Left ventricle myocardium inferior (tissue), 1 donor: ENCODE results near the gene SLC39A13. TPM values are rescaled to one million over a fixed set of nuclear protein-coding genes. Genes with fewer than 3 reads are reported as not detected.

ENCODE experiments used
- DNase-seq: peaks from one replicate; pipeline ENCODE4 v3.0.0-alpha.2; 2020
- H3K27ac ChIP-seq: fragments of 200-600 bp; replicated peaks from 2 replicates; pipeline ENCODE4 v1.8.0; 2021
- H3K27me3 ChIP-seq: fragments of 200-600 bp; 2 replicates; pipeline ENCODE4 v1.8.0; 2021; ENCODE audit warnings: low read depth
- H3K36me3 ChIP-seq: fragments of 200-600 bp; 2 replicates; pipeline ENCODE4 v1.8.0; 2021
- H3K4me1 ChIP-seq: fragments of 200-600 bp; 2 replicates; pipeline ENCODE4 v1.8.0; 2021
- H3K4me3 ChIP-seq: fragments of 200-600 bp; 2 replicates; pipeline ENCODE4 v1.8.0; 2021; ENCODE audit warnings: mild to moderate bottlenecking, moderate library complexity
- H3K9me3 ChIP-seq: fragments of 200-600 bp; replicated peaks from 2 replicates; pipeline ENCODE4 v1.8.0; 2021
- CTCF ChIP-seq: fragments of 200-600 bp; IDR thresholded peaks from 2 replicates; pipeline ENCODE4 v1.8.0; 2021; ENCODE audit warnings: antibody characterized with exemption, mild to moderate bottlenecking, borderline replicate concordance
- intact Hi-C: fragments of 100-400 bp; cut with micrococcal nuclease; formaldehyde crosslinking; loops from one replicate; pipeline ENCODE4 v1.11.0; 2022
- total RNA-seq: library from RNA; stranded (reverse); fragmentation: NEBNext Ultra II Directional; extraction: Animal tissue kit (Norgen Biotek cat#: 25700); gene quantifications from one replicate; pipeline ENCODE4 v1.2.1, GENCODE V29; 2021
- donor health status: DM: no; HTN: yes; CAD: no; lungs with severe emphysema.

Gene SLC39A13
- total RNA-seq, 1 donor from 2014 or later, result 36.5 TPM

- DNase-seq, result no peak
- Histone ChIP-seq H3K27ac (no peak overlapping the region), H3K4me1 (no peaks in the 10 kb centered on the region), H3K4me3 (no peak overlapping the region), H3K36me3 (no peaks in the 10 kb centered on the region), H3K27me3 (no peaks in the 10 kb centered on the region), H3K9me3 (no peaks in the 10 kb centered on the region)
- no peak for TF ChIP-seq CTCF
- intact Hi-C loops, result loop anchor here (10.0 kb wide), 1 partner anchor 62 kb away; the partner anchor contains the start of gene RAPSN
These were observed 25.3 kb upstream of the SLC39A13 start for GRCh38 chr11:47383071-47383470.

DNA sequence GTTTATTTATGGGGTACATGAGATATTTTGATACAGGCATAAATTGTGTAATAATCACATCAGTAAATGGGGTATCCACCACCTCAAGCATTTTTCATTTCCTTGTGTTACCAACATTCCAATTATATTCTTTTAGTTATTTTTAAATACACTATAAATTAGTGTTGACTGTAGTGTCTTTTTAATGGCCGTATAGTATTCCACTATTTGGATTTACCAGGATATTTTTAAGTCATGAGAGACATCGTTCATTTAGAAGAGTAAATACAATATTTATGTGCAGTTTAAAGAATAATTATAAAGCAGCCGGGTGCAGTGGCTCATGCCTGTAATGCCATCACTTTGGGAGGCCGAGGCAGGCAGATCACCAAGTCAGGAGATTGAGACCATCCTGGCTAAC lies 23.9 kb upstream of the SLC39A13 start:
- H3K36me3 ChIP-seq, result no peaks in the 10 kb centered on the region
- H3K9me3 ChIP-seq, result no peaks in the 10 kb centered on the region
- no peaks in the 10 kb centered on the region for H3K27me3 ChIP-seq
- H3K4me3 ChIP-seq, result no peak overlapping the region
- DNase-seq, result no peak
- no peaks in the 10 kb centered on the region for H3K4me1 ChIP-seq
- intact Hi-C loops, result loop anchor here (10.0 kb wide), 1 partner anchor 60 kb away; the partner anchor contains the start of gene RAPSN
- no peak for TF ChIP-seq CTCF
- H3K27ac ChIP-seq, result no peak overlapping the region

DNA sequence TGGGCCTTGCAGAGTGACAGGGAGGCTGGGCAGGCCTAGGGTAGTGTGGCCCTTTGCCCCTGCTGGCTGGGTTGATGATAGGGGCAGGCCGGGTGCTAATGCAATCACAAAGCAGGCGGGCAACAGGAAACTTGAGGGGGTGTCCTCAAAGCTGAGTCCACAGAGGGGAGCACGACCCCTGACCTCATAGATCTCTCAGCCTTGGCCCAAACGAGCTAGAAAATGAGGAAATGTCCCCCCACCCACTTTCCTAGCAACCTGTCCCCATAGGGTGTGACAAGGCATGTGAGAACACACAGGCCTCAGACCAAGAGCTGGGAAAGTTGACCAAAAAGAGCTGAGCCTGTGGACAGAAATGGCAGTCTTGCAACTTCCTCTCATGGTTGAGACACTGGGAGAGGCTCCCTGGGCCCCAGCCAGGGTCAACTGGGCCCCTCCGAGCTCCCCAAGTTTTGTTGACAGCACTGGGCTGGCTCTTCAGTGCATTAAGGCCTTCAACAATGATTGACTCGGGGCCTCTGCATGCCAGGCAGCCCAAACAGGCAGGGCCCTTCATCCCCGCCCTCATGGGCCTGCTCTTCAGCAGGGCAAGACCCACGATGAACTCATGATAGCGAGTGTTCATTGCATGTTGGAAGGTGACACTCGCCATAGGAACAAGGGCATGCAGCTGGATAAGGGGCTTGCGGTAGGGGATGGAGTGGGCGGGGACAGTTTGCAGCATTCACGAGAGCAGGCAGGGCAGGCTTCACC lies 20.3 kb upstream of the SLC39A13 start:
- H3K9me3 ChIP-seq, result no peaks in the 10 kb centered on the region
- H3K36me3 ChIP-seq, result no peaks in the 10 kb centered on the region
- peaks cover under 1% of the 10 kb centered on the region for H3K4me1 ChIP-seq
- intact Hi-C loops, result loop anchor here (10.0 kb wide), 1 partner anchor 57 kb away; the partner anchor contains the start of gene RAPSN
- no peak overlapping the region for H3K4me3 ChIP-seq
- TF ChIP-seq CTCF, result no peak
- no peak overlapping the region for H3K27ac ChIP-seq
- no peak for DNase-seq
- no peaks in the 10 kb centered on the region for H3K27me3 ChIP-seq

DNA sequence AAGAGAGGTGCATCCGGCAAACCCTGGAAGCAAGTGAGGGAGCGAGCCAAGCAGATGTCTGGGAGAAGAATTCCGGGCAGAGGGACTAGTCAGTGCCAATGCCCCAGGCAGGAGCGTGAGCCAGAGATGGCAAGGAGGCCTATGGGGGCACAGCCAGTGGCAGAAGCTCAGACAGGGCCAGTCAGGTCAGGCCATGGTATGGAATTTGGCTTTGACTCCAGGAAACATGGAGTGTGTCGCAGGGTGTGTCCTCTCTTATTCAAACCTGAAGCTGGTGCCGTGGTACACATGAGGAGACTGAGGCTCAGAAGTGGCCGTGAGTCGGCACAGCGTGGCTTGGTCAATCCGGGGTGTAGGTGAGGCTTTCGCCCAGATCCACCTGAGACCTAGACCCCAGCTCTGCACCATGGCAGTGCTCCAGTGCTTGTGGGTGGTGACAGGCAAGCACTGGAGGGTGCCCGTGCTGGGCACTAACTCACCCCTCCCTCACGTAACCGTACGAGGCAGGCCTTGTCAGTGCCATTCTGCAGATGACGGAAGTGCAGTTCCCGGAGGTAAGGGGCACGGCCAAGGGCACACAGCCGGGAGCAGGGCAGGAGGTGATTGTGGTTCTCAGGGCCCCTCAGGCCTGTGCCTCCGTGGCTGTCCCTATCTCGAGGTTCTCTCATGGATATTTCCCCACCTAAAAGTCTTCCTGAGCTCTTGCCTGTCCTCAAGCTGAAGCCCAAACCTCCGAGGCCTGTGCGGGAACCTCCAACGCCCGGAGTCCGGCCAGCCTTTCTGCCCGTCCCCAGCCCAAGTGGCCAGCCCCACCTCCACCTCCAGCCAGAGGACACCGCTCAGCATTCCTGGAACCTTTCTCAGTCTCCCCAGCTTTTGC lies 19.5 kb upstream of the SLC39A13 start:
- Histone ChIP-seq H3K4me1 (peaks cover 9% of the 10 kb centered on the region), H3K36me3 (no peaks in the 10 kb centered on the region), H3K9me3 (no peaks in the 10 kb centered on the region), H3K4me3 (no peak overlapping the region), H3K27ac (no peak overlapping the region), H3K27me3 (no peaks in the 10 kb centered on the region)
- TF ChIP-seq CTCF, result no peak
- no peak for DNase-seq
- intact Hi-C loops, result loop anchor here (10.0 kb wide), 1 partner anchor 56 kb away; the partner anchor contains the start of gene RAPSN

GRCh38 chr11:47389577-47390421 lies 18.6 kb upstream of the SLC39A13 start:
- Histone ChIP-seq H3K4me3 (no peak overlapping the region), H3K9me3 (no peaks in the 10 kb centered on the region), H3K36me3 (no peaks in the 10 kb centered on the region), H3K27ac (no peak overlapping the region), H3K4me1 (peaks cover 18% of the 10 kb centered on the region), H3K27me3 (no peaks in the 10 kb centered on the region)
- no peak for DNase-seq
- intact Hi-C loops, result loop anchor here (10.0 kb wide), 1 partner anchor 55 kb away; the partner anchor contains the start of gene RAPSN
- TF ChIP-seq CTCF, result no peak
